Measurements from ENCODE around the gene AHRR.
"Not testable (repeated sequence)": the region's sequence is repeated elsewhere in the genome, so short reads cannot be mapped to it uniquely, and the experiment has no call there.

Gene AHRR

DNA sequence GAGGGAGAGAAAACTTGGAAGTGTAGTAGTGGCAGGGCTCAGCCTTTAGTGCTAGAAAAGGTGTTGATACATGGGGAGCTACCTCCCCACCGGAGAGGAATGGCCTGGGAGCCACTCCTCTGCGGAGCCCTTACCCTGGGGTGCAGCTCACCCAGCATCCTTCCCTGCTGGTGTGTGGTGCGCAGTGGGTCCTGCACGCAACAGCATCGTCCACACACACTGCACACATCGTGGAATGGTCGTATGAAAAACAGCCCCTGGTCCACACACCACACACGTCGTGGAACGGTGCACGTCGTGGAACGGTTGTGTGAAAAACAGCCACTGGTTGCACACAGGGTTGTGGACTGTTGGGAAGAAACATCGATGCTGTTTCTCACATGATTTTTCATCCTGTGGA is 16.1 kb upstream of the AHRR start:
- DNase-seq (ENCODE audit: low read depth in 2 of 2), result no peak

DNA sequence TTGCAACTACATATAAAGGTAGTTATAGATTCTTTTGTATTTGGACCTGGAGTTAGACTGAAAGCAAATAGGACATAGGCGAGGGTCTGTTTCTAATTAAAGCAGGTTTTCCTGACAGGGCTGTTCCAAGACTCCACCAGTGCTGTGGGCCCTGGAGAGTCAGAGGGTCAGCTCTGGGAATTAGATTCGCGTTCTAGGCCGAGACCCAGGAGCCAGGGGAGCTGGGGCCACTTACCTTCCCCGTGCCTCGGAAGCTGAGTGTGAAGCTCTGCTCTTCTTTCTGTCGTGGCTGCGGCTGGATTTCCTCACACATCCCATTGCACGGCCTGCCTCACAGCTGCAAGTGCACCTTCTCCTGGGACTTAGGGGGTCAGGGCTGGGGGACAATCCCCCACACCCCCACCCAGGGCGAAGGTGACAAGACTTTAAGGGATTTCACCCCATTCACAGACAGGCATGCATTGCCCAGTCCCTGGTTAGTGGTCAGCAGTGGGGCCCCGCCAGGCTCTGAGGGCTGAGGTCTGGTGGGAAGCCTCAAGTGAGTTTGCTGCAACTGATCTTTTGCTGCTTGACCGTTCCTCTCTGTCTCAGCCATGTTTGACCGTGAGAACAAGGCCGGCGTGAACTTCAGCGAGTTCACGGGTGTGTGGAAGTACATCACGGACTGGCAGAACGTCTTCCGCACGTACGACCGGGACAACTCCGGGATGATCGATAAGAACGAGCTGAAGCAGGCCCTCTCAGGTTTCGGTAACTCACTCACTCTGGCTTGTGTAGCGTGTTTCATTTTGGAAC is 15.3 kb upstream of the AHRR start:
- no peak for DNase-seq (ENCODE audit: low read depth in 2 of 2)

DNA sequence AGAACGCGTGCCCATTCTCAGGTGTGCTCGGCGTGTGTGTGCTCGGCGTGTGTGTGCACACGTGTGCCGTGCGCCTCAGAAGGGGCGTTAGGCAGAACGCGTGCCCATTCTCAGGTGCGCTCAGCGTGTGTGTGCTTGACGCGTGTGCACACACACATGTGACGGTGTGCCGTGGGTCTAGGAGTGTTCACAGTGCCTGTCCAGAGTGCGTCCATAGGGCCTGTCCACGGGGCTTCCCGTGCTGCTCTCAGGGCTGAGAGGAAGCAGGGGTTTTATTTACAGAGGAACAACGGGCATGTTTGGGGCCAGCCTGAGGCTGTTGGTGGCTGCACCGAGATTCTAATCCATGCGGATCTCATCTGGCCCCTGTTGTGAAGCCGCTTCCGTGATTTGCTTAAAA is 14.2 kb upstream of the AHRR start:
- DNase-seq (ENCODE audit: low read depth in 2 of 2), result no peak

DNA sequence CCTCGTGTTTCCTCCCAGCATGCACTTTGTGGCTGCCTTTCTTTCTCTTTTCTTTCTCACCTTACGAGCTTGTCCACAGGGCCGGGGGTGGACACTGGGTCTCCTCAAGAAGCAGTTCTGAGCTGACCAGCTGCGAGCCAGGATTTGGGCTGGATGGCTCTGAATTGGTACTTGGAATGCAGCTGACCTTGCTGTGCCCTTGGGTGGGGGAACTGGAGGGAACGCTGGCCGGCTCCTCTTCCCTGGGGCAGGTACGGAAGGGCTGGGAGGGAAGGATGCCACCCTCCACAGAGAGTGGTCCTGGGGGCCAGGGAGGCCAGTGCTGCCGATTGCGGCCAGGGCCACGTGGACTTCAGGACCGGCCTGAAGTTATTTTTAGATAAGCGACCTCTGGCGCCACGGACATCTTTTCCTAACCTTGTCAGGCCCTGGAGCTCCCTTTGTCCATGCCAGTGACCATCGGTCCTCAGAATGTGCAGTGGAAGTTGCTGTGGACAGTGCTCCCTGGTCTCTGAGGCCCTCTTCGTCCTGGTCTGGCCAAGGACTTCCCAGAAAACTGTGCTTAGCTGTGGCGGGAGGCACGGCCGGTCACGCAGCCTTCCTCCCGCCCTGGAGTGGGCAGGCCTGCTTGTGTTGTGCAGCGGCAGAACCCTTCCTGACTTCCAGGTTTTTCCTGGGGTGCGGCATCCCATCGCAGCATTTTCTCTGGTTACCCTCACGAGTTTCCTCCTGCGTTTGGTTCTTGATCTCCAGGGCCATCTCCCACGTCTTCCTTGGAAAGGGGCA is 13.5 kb upstream of the AHRR start:
- no peak for DNase-seq (ENCODE audit: low read depth in 2 of 2)

DNA sequence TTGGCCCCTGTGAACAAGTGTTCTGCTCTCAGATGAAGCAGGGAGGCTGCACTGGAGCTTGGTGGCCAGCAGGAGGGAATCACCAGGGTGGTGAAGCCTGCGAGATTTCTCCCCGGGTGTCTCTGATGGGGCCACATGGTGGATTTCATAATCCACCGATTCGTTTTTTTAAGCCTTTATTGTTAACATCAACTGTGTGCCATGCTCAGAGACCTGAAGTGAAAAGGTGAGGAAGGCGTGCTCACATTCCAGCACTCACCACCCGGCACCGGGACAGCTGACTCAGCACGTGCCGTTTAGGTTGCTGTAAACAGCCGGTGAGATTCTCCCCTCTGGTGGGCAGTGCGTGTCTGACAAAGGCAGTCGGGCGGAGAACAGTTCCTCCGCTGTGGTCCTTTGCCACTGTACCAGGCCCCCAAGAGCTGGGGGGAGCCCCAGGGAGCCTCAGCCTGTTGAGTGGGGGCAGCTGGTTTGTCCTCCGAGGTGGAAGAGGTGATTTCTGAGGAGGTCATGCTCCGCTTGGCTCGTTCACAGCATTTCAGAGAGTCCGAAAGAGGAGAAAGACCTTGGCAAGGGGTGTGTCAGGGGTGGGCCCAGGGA is 12.7 kb upstream of the AHRR start:
- no peak for DNase-seq (ENCODE audit: low read depth in 2 of 2)

DNA sequence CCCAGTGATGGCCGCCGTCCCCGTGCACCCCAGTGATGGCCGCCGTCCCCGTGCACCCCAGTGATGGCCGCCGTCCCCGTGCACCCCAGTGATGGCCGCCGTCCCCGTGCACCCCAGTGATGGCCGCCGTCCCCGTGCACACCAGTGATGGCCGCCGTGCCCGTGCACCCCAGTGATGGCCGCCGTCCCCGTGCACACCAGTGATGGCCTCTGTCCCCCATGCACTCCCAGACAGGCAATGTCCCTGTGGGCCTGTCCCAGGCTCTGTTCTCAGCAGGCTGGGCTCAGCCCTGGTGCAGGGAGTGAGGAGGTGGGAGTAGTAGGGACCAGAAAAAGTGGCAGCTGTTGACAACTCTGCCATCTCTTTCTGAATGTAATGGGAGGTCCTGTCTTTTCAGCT is 11.7 kb upstream of the AHRR start:
- DNase-seq (ENCODE audit: low read depth in 2 of 2), result not testable (repeated sequence)

DNA sequence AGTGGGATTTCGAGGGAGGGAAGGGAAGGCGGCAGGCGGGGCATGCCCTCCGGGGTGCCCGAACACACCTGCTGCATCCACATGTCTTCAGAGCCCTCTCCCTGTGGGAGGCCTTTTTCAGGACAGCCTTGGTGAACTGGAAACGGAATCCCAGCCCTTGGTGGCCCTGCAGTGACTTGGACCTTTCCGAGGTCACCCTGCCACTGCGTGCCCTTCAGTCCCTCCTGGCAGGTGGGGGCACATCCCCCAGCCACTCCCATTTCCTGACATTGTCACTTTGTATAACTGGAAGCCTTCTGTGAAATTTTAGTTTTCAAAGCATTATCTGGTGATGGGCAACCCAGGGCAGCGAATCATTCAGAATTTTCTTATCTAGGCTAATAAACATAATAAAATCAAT is 11.0 kb upstream of the AHRR start:
- no peak for DNase-seq (ENCODE audit: low read depth in 2 of 2)

DNA sequence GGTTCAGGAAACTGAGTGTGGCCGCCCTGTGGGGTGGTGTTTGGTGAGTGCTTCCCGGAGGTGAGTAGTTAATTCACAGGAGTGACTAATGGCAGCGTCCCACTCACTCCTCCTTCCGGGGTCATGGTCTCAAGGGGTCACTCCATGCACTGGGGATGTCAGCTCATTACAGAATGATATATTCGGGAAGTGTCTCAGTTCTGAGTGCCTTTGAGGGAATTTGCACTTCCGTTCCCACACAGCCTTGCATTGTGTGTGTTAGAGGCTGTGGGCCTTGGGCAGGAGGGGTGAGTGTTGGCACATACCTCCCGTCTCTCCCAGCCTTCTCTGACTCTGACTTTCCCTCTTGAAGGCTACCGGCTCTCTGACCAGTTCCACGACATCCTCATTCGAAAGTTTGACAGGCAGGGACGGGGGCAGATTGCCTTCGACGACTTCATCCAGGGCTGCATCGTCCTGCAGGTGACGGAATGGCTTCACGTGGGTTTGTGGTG is 10.5 kb upstream of the AHRR start:
- DNase-seq (ENCODE audit: low read depth in 2 of 2), result no peak

DNA sequence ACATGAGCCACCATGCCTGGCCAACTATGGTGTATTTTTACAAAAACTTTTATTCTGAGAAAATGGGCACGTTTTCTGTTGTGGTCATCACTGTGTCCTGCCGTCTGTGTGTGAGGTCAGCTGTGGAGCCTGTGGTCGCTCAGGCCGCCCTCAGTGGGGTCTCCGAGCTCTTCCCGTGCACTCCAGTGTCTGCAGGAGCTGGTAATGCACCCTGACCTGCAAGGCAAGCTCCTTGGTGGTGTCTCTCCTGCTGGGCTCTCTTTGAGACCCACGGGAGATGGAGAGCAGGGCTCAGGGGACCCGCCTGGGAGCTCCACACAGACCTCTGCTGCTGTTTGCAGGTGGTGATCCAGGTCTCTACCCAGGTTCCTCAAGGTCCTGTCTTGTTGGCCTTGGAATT is 9.6 kb upstream of the AHRR start:
- DNase-seq (ENCODE audit: low read depth in 2 of 2), result no peak

DNA sequence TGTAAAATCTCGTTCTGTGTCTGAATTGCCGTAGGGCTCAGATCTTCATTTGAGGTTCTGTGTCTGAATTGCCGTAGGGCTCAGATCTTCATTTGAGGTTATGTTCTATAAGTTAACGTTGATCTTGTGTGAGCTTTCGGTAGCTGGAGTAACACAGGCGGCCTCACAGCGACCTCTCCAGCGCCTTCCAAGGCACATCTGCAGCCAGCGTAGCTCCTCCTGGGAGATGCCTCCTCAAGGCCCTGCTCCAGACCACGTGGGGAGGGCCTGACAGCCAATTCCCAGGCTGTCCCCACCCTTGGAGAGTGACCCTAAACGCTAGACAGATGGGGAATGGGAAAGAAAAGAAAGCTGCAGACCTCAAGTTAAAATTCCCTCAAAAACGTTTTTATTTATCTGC is 8.7 kb upstream of the AHRR start:
- no peak for DNase-seq (ENCODE audit: low read depth in 2 of 2)

DNA sequence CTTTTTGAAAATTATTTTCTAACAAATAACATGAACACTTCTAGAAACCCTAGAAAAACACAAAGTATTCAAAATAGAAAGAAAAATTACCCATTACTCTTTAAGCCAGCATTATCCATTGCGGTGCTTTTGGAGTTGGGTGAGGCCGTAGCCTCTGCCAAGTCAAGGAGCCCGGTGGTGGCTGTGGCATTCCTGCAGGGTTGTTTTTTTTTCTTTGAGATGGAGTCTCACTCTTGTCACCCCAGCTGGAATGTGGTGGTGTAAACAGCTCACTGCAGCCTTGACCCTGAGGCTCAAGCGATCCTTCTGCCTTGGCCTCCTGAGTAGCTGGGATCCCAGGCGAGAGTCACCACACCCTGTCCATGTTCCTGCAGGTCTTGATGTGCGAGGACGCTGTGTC is 8.2 kb upstream of the AHRR start:
- no peak for DNase-seq (ENCODE audit: low read depth in 2 of 2)

DNA sequence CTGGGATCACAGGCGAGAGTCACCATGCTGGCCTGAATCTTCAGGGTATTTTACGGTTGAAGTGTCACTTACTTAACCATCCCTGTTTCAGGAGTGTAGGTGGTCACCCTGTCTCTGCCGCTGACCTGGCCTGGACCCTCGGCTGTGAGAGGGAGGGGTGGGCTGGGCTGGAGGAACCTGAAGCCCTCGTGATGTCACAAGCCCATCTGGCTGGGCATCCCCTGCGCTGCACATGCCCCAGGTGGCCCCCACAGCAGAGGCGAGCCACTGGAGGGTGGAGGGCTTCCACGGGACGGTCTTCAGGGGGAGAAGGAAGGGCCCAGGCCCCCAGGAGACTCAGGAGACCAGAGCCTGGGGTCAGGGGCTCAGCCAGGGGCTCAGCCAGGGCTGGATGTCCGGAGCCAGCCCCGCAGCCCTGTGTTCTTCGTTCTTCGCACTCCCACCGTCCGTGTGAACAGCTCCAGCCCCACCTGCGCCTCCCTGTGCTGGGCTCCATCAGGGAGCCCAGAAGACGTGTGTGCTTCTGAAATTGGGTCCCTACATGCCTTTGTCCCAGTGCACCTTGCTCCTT is 7.6 kb upstream of the AHRR start:
- DNase-seq (ENCODE audit: low read depth in 2 of 2), result no peak

DNA sequence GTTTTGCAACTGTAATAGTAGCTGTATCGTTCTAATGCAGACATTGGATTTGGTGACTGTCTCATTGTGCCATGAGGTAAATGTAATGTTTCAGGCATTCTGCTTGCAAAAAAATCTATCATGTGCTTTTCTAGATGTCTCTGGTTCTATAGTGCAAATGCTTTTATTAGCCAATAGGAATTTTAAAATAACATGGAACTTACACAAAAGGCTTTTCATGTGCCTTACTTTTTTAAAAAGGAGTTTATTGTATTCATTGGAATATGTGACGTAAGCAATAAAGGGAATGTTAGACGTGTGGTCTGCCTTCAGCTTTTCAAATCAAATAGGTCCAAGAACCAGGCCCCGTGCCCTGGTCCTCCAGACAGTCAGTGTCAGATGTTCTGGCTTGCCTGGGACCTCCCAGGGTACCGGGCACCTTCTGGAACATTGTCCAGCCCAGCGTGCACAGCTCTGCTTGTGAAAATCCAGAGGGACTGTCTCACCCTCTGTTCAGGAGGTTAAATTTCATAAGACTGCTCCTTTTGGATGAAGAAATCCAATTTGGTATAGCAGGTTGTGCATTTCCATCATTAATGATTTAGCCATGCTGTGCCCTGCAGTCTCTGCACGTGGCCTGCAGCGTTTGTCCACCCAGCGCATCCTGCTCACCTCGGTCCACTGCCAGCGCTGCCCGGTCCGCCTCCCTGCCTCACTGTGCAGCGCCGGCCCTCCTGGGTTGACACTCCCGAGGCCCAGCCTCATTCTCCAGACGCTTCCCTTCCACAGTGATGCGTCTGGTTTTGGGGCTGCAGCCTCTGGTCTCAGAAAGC is 6.6 kb upstream of the AHRR start:
- DNase-seq (ENCODE audit: low read depth in 2 of 2), result no peak

DNA sequence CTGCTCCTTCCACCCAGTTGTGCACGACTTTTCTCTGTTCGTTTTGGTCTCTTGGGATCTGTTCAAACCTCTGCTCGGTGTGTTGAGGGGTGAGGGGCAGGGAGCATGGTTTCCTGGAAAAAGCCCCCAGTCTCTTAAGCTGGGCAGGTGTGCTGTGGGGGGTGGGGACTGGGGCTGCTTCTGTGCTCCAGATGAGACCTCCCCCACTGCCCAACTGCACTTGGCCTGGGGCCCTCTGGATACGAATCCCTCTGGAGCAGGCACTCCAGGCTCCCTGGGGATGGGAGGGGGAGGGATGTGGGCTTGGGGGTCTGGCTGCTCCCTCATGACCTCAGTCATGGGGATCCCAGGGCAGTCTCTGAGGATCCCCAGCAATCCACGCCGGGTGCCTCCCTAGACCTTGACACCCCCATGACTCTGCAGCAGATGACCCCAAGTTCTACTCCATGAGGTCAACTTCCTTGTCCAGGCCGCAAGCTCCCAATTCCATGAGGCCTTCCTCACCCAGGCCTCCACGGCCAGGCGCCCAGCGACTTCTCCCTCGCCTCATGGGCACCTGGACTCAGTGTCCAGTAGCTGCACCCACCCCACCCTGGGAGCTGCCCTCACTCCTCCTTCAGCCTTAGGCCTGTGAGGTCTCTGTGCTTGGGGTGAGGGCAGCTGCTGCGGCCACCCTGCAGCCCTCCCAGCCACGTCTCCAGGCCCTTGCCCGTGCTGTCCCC is 5.9 kb upstream of the AHRR start:
- DNase-seq (ENCODE audit: low read depth in 2 of 2), result no peak

DNA sequence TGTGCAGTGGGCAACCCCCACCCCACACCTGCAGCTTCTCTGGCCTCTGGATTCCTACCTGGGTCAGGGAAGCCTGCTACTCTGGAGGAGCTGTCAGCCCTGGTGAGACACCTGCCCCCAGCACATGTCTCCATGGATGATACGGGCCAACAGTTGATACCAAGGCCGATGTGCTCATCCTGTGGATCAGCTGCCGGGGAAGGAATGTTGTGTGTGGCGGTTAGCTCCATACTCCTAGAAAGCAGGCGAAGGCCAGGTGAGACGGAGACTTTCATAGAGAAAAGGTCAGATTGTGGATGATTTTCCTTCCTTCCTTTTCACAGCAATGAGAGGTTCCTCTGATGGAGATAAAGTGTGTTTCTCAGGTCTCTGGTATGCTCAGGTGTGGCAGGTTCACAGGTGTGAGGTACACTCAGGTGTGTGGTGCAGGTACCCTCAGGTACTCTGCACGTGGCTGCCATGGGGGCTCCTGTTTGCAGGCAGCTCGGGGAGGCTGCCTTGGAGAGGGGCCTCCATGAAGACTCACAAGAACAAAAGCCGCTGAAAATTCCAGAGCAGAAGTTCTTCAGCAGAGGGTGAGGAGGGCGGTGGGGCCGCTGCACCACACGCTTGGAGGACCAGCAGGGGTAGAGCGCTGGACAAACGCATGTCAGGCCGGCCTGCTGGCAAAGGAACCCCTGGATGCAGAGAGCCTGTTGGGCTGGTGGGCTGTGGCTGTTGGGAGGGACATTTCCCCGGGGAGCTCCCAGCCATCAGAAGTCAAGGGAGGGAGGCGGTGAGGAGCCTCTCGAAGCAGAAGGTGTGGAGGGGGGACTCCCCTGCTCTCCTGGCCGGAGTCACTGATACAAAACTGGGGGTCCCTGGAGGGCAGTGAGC is 5.1 kb upstream of the AHRR start:
- DNase-seq (ENCODE audit: low read depth in 2 of 2), result no peak

DNA sequence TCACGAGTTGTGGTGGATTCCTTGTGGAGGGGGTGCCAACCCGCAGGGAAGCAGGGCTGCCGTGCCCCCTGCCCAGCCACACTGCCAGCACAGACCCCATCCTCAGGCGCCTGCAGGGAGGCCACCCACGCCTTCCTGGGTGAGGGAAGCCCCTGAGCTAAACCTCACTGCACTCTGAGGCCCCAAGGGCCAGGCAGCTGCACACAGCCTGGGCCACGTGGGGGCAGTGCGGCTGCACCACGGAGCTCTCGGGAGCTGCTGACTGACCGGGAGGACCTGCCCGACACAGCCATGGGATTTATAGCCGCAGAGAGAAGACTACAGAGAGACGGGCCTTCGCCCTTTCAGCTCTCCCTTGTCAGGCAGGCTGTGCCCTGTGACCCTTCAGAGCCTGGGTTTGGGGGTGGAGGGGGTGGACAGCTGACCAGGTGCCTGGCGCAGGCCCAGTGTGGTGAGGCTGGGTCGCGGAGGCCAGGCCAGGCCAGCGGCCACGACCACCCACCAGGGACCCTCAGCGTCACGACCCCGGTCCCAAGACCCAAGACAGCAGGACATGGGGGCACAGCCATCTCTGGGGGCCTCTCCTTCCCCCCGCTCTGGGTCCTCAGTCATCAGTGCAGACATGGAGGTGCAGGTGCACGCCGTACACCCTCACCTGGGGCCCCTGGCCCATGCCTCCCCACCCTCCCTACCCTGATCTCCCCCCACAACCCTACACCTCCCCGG is 4.3 kb upstream of the AHRR start:
- DNase-seq (ENCODE audit: low read depth in 2 of 2), result no peak

DNA sequence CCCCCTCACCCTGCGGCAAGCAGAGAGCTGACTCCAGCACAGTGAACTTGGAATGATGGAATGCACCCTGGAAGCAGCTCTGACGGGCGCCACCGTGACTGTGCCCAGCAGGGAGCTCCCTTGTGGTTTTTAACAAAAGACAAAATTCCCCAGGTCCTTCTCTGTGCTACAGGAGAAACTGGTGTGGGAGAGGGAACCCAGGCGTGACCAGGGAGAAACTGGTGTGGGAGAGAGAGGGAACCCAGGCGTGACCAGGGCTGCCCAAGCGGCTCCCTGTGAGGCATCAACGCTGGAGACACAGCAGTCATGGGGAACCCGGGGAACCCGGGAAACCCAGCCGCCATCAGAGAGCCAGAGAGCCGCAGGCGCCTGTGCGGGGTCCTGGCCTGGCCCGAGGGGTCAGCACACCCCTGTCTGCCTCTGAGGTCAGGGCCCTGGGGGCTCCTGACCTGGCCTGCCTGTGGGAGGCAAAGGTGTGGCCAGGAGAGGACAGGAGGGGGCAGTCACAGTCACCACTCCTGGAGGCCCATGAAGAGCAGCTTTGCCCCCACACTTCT is 3.1 kb upstream of the AHRR start:
- DNase-seq (ENCODE audit: low read depth in 2 of 2), result no peak

DNA sequence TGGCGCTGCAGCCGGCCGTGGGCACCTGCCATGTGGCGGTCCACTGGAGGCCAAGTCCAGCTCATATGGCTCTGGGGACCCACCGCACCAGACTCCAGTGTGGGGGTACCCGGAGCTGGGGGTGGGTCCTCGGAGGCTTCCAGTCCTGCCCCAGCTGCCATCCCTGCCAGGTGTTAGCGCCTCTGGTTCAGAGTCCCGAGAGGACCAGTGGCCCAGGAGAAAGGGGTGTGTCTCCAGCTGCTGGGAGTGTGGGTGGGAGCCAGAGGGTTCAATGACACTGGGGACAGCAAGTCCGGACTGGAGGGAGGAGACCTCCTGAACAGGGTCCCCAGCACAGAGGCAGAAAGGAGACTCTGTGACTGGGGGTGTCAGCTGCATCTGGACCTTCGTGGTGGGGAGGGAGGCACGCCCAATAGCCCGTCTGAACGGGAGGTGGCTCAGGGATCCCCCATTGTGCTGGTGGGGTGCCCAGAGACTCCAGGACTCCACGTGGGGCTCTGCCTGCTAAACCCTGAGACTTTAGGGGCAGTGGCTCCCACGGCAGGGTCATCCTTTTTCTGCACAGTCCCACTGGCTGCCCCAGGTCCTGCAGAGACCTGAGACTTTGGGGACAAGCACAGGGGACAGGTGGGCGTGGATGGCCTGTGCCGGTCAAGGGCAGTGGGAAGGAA is 2.4 kb upstream of the AHRR start:
- DNase-seq (ENCODE audit: low read depth in 2 of 2), result no peak

Measured in stimulated activated CD8-positive, alpha-beta memory T cell treated with anti-CD3 and anti-CD28 coated beads, Interleukin-7, amount 100 ng/mL, for 4 hours (primary cell).